Stimulated activated CD8-positive, alpha-beta memory T cell treated with anti-CD3 and anti-CD28 coated beads, Interleukin-15, amount 100 ng/mL, for 24 hours (primary cell): Measurements from ENCODE around the gene RPEL1.

ENCODE experiments used
- DNase-seq: peaks from one replicate; pipeline ENCODE4 v3.0.0-alpha.2; 2020; ENCODE audit warnings: low read depth

RPEL1 gene

DNA sequence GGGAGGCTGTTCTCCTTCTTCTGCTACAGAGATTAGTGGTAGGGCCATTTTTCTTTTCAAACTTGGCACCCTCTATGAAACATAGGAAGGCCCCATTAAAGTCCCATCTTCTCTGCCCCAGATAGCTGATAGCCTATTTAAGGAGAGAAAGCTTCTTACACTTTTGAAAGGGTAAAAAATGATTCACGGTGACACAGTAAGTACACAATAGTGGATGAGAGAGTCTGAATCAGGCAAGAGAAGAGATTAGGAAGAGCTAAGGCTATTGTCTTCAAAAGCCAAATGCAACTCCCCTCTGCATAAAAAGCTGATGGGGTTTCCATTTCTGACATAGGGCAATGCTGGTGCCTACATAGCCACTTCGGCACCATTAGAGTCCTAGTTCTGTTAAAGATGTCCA lies 34.8 kb downstream of the RPEL1 start:
- no peak for DNase-seq

DNA sequence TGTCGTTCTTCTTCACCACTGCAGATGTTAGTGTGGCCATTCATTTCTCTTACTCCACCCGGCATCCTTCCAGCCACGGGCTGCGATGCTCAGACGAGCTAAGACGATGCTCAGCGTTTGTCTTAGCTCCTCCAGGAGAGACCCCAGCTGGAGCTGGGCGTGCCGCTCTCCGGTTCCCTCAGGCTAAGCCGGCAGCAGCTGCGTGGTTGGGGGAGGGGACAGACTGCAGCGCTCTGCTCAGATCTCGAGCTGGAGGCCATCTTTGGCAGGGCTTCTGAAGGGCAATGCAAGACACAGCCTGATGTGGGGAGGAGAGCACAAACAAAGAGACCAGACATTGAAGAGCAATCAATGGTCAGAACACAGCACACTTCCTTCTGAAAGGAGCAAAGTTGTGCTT lies 36.1 kb downstream of the RPEL1 start:
- no peak for DNase-seq

DNA sequence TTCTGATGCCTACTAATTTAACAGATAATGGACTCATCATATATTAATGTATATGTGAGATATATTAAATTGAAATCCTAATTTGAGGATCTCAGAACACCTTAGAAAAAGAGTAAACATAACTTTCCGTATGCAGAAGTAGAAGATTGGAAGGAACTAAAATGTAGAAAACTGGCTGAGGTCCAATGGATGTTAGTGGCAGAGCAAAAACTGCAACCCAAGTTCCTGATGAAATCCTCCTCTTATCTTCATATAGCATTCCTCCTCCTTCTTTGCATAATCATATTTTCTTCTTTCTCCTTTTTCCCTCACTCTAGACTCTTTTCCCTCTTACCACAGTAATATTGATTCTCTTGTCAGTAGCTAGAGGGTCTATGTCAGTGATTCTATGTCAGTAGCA lies 37.3 kb downstream of the RPEL1 start:
- no peak for DNase-seq

DNA sequence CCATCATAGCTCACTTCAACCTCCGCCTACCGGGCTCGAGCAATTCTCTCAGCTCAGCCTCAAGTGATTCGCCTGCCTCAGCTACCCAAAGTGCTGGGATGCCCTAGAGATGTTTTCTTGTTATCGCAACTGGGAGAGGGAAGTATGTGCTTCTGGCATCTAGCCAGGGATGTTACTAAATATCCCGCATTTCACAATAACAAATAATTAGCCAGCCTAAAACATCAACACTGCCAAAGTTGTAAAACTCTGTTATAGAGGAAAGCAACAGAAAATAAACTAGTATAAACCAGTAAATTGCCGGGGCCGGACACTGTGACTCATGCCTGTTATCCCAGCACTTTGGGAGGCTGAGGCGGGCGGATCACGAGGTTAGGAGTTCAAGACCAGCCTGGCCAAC lies 38.5 kb downstream of the RPEL1 start:
- no peak for DNase-seq

DNA sequence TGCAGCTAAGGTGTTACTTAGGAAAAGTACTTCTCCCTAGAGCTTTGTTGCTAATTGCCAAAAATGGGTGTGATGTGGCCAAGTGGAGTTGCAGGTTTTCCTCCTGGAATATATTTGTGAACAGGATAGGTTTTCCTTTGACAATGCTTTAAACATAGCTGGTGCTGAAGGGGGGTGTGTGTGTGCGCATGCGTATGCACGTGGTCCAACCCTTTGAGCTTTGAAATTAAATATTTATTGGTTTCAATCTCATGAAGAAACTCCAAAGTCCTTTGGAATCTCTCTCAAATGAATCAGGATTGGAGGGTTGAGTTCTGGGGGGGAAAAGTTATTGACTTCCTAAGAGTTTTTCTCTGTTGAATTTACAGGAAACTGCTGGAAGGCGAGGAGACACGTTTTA lies 42.3 kb downstream of the RPEL1 start:
- no peak for DNase-seq

DNA sequence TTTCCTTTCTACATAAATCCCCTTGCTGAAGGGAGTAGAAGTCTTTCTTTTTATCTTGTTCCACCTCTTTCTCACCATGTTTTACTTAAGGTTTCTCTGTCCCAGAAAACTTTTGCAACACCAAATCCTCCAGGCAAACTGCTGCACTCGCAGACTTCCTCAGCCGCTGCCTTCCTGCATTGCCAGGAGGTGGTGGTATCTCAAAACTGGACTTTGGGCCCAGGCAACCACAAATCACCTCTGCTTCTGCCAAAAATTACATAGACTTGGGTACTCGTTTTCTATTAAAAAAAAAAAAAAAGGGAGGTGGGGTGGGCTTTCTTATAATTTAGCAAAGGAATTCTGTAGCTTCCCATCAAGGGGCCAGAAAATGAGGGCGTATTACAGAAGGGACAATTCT lies 45.9 kb downstream of the RPEL1 start:
- no peak for DNase-seq

DNA sequence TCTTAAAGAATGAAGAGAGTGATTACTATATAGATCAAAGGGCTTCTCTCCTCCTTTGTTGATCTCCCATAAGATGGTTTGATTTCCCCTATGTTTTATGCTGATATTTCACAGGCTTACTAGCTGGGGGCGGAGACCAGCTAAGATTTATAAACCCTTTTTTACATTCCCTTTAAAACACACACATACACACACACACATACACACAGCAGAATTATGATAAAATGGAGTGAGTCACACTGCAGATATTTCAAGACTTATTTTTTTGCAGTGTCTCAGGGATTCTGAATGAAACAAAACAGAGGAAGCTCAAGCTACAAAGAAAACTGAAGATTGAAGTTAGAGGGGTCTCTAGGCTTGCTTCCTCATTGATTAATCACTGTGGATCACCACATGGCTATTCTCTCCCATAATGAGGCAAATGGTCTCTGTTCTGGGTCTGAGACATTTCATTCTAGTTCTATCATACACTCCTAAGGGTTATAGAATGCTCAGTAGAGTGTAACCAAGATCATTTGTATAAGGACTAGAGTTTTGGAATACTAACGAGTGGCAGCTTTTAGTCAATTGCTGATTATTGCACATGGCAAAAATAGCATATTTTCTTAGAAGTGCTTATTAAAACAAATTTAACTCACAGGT lies 49.8 kb downstream of the RPEL1 start:
- DNase-seq: no peak
